PC-3 (cell line): ENCODE measurements around the gene PLLP. TPM values are rescaled to one million over a fixed set of nuclear protein-coding genes. Genes with fewer than 3 reads are reported as not detected.

Experiments used
- ATAC-seq: fragments of 200-7000 bp; cut with Tn5 transposase; 2 replicates; pipeline ENCODE4 v1.9.1; 2020; ENCODE audit warnings: mild to moderate bottlenecking, moderate library complexity
- BruUV-seq: library from RNA; stranded (reverse); fragments of 400-500 nt; replicated peaks from 2 replicates; lab custom pipeline; 2021; lab: Mats Ljungman, UMichigan
- CTCF ChIA-PET: fragments of 300-600 bp; sonication (Branson Sonifier 250); formaldehyde crosslinking; loops from one replicate; lab custom pipeline; 2022; ENCODE audit warnings: antibody characterized with exemption; lab: Charles Lee
- POLR2A ChIA-PET: fragments of 300-600 bp; sonication (Branson Sonifier 250); formaldehyde crosslinking; loops from one replicate; lab custom pipeline; 2022; ENCODE audit warnings: antibody characterized with exemption; ENCODE audit not compliant: unreplicated experiment; lab: Charles Lee
- DNase-seq: peaks from one replicate; pipeline ENCODE4 v3.0.0-alpha.2; 2015
- H2AFZ ChIP-seq: fragments of 300-600 bp; sonication (generic); 2 replicates; pipeline ENCODE4 v1.6.0; 2016; ENCODE audit warnings: antibody characterized with exemption, low read length
- H3F3A ChIP-seq: fragments of 300-600 bp; sonication (generic); one replicate; pipeline ENCODE4 v1.6.0; 2017; ENCODE audit warnings: antibody characterized with exemption, low read length, control low read depth, mild to moderate bottlenecking; ENCODE audit not compliant: unreplicated experiment
- H3K27ac ChIP-seq: fragments of 300-600 bp; sonication (generic); 2 replicates; pipeline ENCODE4 v1.5.1; 2016; ENCODE audit warnings: mild to moderate bottlenecking, low read length
- H3K27me3 ChIP-seq: fragments of 300-600 bp; sonication (generic); 2 replicates; pipeline ENCODE4 v1.6.1; 2016; ENCODE audit warnings: low read length, mixed read lengths
- H3K36me3 ChIP-seq: fragments of 300-600 bp; sonication (generic); 2 replicates; pipeline ENCODE4 v1.6.1; 2016; ENCODE audit warnings: low read depth, mixed run types, low read length, mixed read lengths
- H3K4me1 ChIP-seq: fragments of 300-600 bp; sonication (generic); 2 replicates; pipeline ENCODE4 v1.5.1; 2016; ENCODE audit warnings: low read length; ENCODE audit not compliant: insufficient read depth
- H3K4me2 ChIP-seq: fragments of 300-600 bp; sonication (generic); 2 replicates; pipeline ENCODE4 v1.6.0; 2016; ENCODE audit warnings: low read length
- H3K4me3 ChIP-seq: fragments of 300-600 bp; sonication (generic); 2 replicates; pipeline ENCODE4 v1.5.1; 2016; ENCODE audit warnings: mild to moderate bottlenecking, low read length, mixed read lengths
- H3K79me2 ChIP-seq: fragments of 300-600 bp; sonication (generic); 2 replicates; pipeline ENCODE4 v1.6.1; 2017; ENCODE audit warnings: low read length, mixed read lengths
- H3K9ac ChIP-seq: fragments of 300-600 bp; sonication (generic); 2 replicates; pipeline ENCODE4 v1.6.0; 2016; ENCODE audit warnings: mild to moderate bottlenecking, low read length
- H3K9me2 ChIP-seq: fragments of 300-600 bp; sonication (generic); replicated peaks from 2 replicates; pipeline ENCODE4 v1.6.1; 2016; ENCODE audit warnings: mixed run types, low read length, mixed read lengths
- H3K9me3 ChIP-seq: fragments of 300-600 bp; sonication (generic); 2 replicates; pipeline ENCODE4 v1.6.1; 2016; ENCODE audit warnings: low read length, mixed read lengths
- H4K20me1 ChIP-seq: fragments of 300-600 bp; sonication (generic); 2 replicates; pipeline ENCODE4 v1.6.1; 2016; ENCODE audit warnings: low read length, mixed read lengths
- EZH2 ChIP-seq: fragments of 300-600 bp; sonication (generic); IDR thresholded peaks from one replicate; pipeline ENCODE4 v1.6.1; 2017; ENCODE audit warnings: antibody characterized with exemption, mild to moderate bottlenecking, low read length; ENCODE audit not compliant: unreplicated experiment
- EZH2phosphoT487 ChIP-seq: fragments of 300-600 bp; sonication (generic); IDR thresholded peaks from 2 replicates; pipeline ENCODE4 v1.6.1; 2018; ENCODE audit warnings: mild to moderate bottlenecking, antibody characterized with exemption, low read length, borderline replicate concordance
- intact Hi-C: fragments of 100-400 bp; cut with micrococcal nuclease; formaldehyde crosslinking; loops from 2 replicates; pipeline ENCODE4 v1.9.0; 2023
- total RNA-seq: library from RNA; depleted of rRNA; stranded (reverse); fragments of >200 nt; gene quantifications from 2 replicates; pipeline ENCODE4 v1.2.3, GENCODE V29; 2014
- TF ChIP-seq, protein P1 (sequence below): fragments of 300-600 bp; sonication (generic); conservative IDR thresholded peaks from 2 replicates; pipeline ENCODE4 v1.5.1; 2017; ENCODE audit warnings: antibody characterized with exemption, low read depth, mild to moderate bottlenecking, low read length

Gene PLLP
- total RNA-seq, 1 experiment from 2014 or later, result 1.6 TPM

DNA sequence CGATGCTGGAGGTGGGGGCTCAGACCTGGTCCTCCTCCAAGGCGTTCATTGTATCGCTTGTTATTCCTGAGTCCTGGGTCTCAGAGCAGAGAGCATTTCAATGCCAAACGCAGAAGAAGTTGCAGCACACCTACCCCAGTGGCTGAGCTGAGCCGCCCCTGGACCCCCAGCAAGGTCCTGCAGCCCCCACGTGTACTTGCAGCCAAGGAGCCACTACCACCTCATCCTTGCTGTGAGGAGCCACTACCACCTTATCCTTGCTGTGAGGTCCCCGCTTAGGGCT lies 13.5 kb downstream of the PLLP start:
- Histone ChIP-seq H3K9me2 (no peaks in the 10 kb centered on the region), H3K27me3 (no peaks in the 10 kb centered on the region), H4K20me1 (no peaks in the 10 kb centered on the region), H3K27ac (no peak overlapping the region), H3K79me2 (no peaks in the 10 kb centered on the region), H3K4me2 (no peak overlapping the region), H3K4me3 (no peak overlapping the region), H3F3A (no peaks in the 10 kb centered on the region), H3K36me3 (no peaks in the 10 kb centered on the region), H2AFZ (no peak overlapping the region), H3K4me1 (peaks cover 6% of the 10 kb centered on the region; the same call in 1 of the 2 replicates), H3K9me3 (no peaks in the 10 kb centered on the region), H3K9ac (no peak overlapping the region)
- intact Hi-C loops, result no loop called here
- ChIA-PET CTCF (no interaction called here), POLR2A (no interaction called here)
- ATAC-seq, result no peak
- no TSS peak for BruUV-seq
- TF ChIP-seq EZH2 (no peak), EZH2phosphoT487 (no peak)
- TF ChIP-seq, protein P1, sequence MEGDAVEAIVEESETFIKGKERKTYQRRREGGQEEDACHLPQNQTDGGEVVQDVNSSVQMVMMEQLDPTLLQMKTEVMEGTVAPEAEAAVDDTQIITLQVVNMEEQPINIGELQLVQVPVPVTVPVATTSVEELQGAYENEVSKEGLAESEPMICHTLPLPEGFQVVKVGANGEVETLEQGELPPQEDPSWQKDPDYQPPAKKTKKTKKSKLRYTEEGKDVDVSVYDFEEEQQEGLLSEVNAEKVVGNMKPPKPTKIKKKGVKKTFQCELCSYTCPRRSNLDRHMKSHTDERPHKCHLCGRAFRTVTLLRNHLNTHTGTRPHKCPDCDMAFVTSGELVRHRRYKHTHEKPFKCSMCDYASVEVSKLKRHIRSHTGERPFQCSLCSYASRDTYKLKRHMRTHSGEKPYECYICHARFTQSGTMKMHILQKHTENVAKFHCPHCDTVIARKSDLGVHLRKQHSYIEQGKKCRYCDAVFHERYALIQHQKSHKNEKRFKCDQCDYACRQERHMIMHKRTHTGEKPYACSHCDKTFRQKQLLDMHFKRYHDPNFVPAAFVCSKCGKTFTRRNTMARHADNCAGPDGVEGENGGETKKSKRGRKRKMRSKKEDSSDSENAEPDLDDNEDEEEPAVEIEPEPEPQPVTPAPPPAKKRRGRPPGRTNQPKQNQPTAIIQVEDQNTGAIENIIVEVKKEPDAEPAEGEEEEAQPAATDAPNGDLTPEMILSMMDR, result no peak
- DNase-seq, result no peak

DNA sequence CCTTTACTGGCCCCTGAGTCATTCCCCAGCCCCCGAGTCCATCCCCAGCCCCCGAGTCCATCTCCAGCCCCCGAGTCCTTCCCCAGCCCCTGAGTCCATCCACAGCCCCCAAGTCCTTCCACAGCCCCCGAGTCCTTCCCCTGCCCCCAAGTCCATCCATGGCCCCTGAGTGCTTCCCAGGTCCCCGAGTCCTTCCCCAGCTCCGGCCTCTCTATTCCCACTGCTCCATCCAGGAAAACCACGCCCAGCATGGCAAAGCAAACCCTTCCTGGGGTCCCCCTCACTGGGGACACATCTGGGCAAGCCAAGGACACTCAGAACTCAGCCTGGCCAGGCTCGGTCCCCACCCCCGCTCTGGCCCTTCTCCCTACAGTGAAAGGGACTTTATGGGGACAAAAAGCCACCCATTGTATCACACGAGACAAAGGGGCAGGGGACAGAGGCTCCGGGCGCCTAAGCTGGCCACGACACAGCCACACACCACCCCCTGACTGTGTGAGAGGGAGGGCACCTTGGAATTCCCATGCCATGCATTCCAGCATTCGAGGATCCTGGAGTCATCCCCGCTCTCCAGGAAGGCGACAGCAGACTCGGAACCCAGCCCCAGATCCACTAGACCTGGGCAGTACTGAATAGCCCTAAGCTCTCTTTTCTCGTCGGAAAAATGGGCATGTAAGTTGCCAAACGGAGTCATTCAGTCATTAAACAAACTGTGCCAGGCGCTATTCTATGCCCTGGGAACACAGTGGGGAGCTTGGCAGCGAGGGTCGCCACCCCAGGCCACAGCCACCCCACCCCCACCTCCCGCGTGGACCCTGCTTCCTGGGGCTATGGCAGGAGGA lies 14.0 kb downstream of the PLLP start:
- H3K36me3 ChIP-seq, result no peaks in the 10 kb centered on the region
- no peaks in the 10 kb centered on the region for H3K27me3 ChIP-seq
- no peak overlapping the region for H3K9ac ChIP-seq
- no peak for ATAC-seq
- peaks cover 6% of the 10 kb centered on the region; the same call in 1 of the 2 replicates for H3K4me1 ChIP-seq
- ChIA-PET CTCF (no interaction called here), POLR2A (no interaction called here)
- no peaks in the 10 kb centered on the region for H4K20me1 ChIP-seq
- H3F3A ChIP-seq, result no peaks in the 10 kb centered on the region
- H3K4me2 ChIP-seq, result no peak overlapping the region
- H3K79me2 ChIP-seq, result no peaks in the 10 kb centered on the region
- H2AFZ ChIP-seq, result no peak overlapping the region
- DNase-seq, result no peak
- intact Hi-C loops, result no loop called here
- BruUV-seq, result no TSS peak
- H3K9me2 ChIP-seq, result no peaks in the 10 kb centered on the region
- no peak overlapping the region for H3K27ac ChIP-seq
- no peak overlapping the region for H3K4me3 ChIP-seq
- H3K9me3 ChIP-seq, result no peaks in the 10 kb centered on the region
- TF ChIP-seq, protein P1, result no peak
- TF ChIP-seq EZH2 (no peak), EZH2phosphoT487 (no peak)
